Esophagus muscularis mucosa (tissue), 3 donors: ENCODE data around the gene MYH15.

Experiments used
- CTCF ChIP-seq, 3 experiments: fragments of 200-600 bp in 2 of 3; fragments of 450-650 bp in 1 of 3; sonication (generic) in 2 of 3; IDR thresholded peaks; one replicate each; pipeline ENCODE4 v1.5.1; 2017 to 2019; ENCODE audit warnings: antibody characterized with exemption in 3 of 3, mild to moderate bottlenecking in 2 of 3, moderate library complexity in 1 of 3
- POLR2A ChIP-seq: fragments of 450-650 bp; IDR thresholded peaks from one replicate; pipeline ENCODE4 v1.6.1; 2017; ENCODE audit warnings: antibody characterized with exemption, moderate library complexity, mild to moderate bottlenecking, low read depth

GRCh38 chr3:108381529-108382140 lies 128.8 kb downstream of the MYH15 start:
- TF ChIP-seq CTCF (IDR thresholded peaks at IDR 0.05) (no peak), POLR2A (no peak)
